ENCODE results near the gene PGR. TPM values are rescaled to one million over a fixed set of nuclear protein-coding genes. Genes with fewer than 3 reads are reported as not detected.

PGR gene
- total RNA-seq = not detected
- total RNA-seq (2013) = not detected

GRCh38 chr11:101129203-101129943, at the start of gene PGR:
Gene PGR (minus strand): TSS chr11:101129813. CDS start chr11:101129070, 743 bp downstream.
- H3K36me3 ChIP-seq (ENCODE audit: control insufficient read depth, insufficient read depth, low read length) = no peaks in the 10 kb centered on the region
- TF ChIP-seq CTCF (IDR thresholded peaks at IDR 0.05) = no peak
- Mint-ChIP-seq H3K27ac (no peak within 1 kb of the TSS), H3K4me3 (no peak within 1 kb of the TSS), H3K27me3 (ENCODE audit: low read depth in 2 of 2) (peaks cover 18 to 39% of the 10 kb centered on the region in 2 donors), H3K4me1 (no peaks in the 10 kb centered on the region), H3K9me3 (peaks cover 0 to 2% of the 10 kb centered on the region in 2 donors), H3K36me3 (no peaks in the 10 kb centered on the region)
- no peaks in the 10 kb centered on the region for H3K9me3 ChIP-seq (ENCODE audit: control insufficient read depth, insufficient read depth, low read length)
- ATAC-seq = no peak
- H3K27me3 ChIP-seq (ENCODE audit: control insufficient read depth, insufficient read depth, low read length) = peaks cover 21% of the 10 kb centered on the region
- no peak within 1 kb of the TSS for H3K4me3 ChIP-seq (ENCODE audit: low read length)
- no peaks in the 10 kb centered on the region for H3K4me1 ChIP-seq (ENCODE audit: control insufficient read depth, insufficient read depth, low read length)
- 6% methylated on average over 36 of the region's 38 CpGs for WGBS (ENCODE audit: insufficient coverage)
- no peak within 1 kb of the TSS for H3K27ac ChIP-seq (ENCODE audit: low read length)
- intact Hi-C loops (cut with micrococcal nuclease) = no loop called here
- no peak for DNase-seq

- Histone ChIP-seq H3K27me3 (ENCODE audit: control insufficient read depth, insufficient read depth, low read length) (no peaks in the 10 kb centered on the region), H3K36me3 (ENCODE audit: control insufficient read depth, insufficient read depth, low read length) (no peaks in the 10 kb centered on the region), H3K4me3 (ENCODE audit: low read length) (no peak overlapping the region), H3K27ac (ENCODE audit: low read length) (no peak overlapping the region), H3K9me3 (ENCODE audit: control insufficient read depth, insufficient read depth, low read length) (no peaks in the 10 kb centered on the region), H3K4me1 (ENCODE audit: control insufficient read depth, insufficient read depth, low read length) (no peaks in the 10 kb centered on the region)
- H3K27ac Mint-ChIP-seq = no peak overlapping the region
- H3K9me3 Mint-ChIP-seq = peaks cover 16 to 20% of the 10 kb centered on the region in 2 donors
- DNase-seq = no peak
- no peaks in the 10 kb centered on the region for H3K36me3 Mint-ChIP-seq
- WGBS (ENCODE audit: insufficient coverage) = 82% methylated on average over 3 of the region's 3 CpGs
- no peaks in the 10 kb centered on the region for H3K27me3 Mint-ChIP-seq (ENCODE audit: low read depth in 2 of 2)
- no peak for ATAC-seq
- intact Hi-C loops (cut with micrococcal nuclease) = no loop called here
- no peaks in the 10 kb centered on the region for H3K4me1 Mint-ChIP-seq
- H3K4me3 Mint-ChIP-seq = no peak overlapping the region
- no peak for TF ChIP-seq CTCF (IDR thresholded peaks at IDR 0.05)
Observed at GRCh38 chr11:101176381-101176780, 46.8 kb upstream of the PGR start.

- 76% methylated on average over 2 of the region's 2 CpGs for WGBS (ENCODE audit: insufficient coverage)
- Mint-ChIP-seq H3K36me3 (peaks cover 23% of the 10 kb centered on the region), H3K27ac (no peak overlapping the region), H3K27me3 (ENCODE audit: low read depth in 2 of 2) (no peaks in the 10 kb centered on the region), H3K9me3 (peaks cover 19 to 25% of the 10 kb centered on the region in 2 donors), H3K4me1 (no peaks in the 10 kb centered on the region), H3K4me3 (no peak overlapping the region)
- H3K36me3 ChIP-seq (ENCODE audit: control insufficient read depth, insufficient read depth, low read length) = no peaks in the 10 kb centered on the region
- no peak for TF ChIP-seq CTCF (IDR thresholded peaks at IDR 0.05)
- intact Hi-C loops (cut with micrococcal nuclease) = no loop called here
- H3K27ac ChIP-seq (ENCODE audit: low read length) = no peak overlapping the region
- no peak for ATAC-seq
- H3K9me3 ChIP-seq (ENCODE audit: control insufficient read depth, insufficient read depth, low read length) = peaks cover 5% of the 10 kb centered on the region
- H3K4me1 ChIP-seq (ENCODE audit: control insufficient read depth, insufficient read depth, low read length) = no peaks in the 10 kb centered on the region
- no peak overlapping the region for H3K4me3 ChIP-seq (ENCODE audit: low read length)
- no peaks in the 10 kb centered on the region for H3K27me3 ChIP-seq (ENCODE audit: control insufficient read depth, insufficient read depth, low read length)
- no peak for DNase-seq
Observed at GRCh38 chr11:101169944-101170343, 40.3 kb upstream of the PGR start.

- Histone ChIP-seq H3K27me3 (ENCODE audit: control insufficient read depth, insufficient read depth, low read length) (no peaks in the 10 kb centered on the region), H3K4me1 (ENCODE audit: control insufficient read depth, insufficient read depth, low read length) (no peaks in the 10 kb centered on the region), H3K27ac (ENCODE audit: low read length) (no peak overlapping the region), H3K4me3 (ENCODE audit: low read length) (no peak overlapping the region), H3K9me3 (ENCODE audit: control insufficient read depth, insufficient read depth, low read length) (peaks cover 5% of the 10 kb centered on the region), H3K36me3 (ENCODE audit: control insufficient read depth, insufficient read depth, low read length) (no peaks in the 10 kb centered on the region)
- Mint-ChIP-seq H3K9me3 (peaks cover 20 to 25% of the 10 kb centered on the region in 2 donors), H3K27me3 (ENCODE audit: low read depth in 2 of 2) (no peaks in the 10 kb centered on the region), H3K4me3 (no peak overlapping the region), H3K27ac (no peak overlapping the region), H3K4me1 (no peaks in the 10 kb centered on the region), H3K36me3 (peaks cover 25% of the 10 kb centered on the region)
- TF ChIP-seq CTCF (IDR thresholded peaks at IDR 0.05) = no peak
- DNase-seq (no peak), ATAC-seq (no peak)
- WGBS (ENCODE audit: insufficient coverage) = 83% methylated on average over 1 of the region's 1 CpG
- intact Hi-C loops (cut with micrococcal nuclease) = no loop called here
Observed at GRCh38 chr11:101166038-101166437, 36.4 kb upstream of the PGR start.
